ENCODE data around the gene JUND. TPM values are rescaled to one million over a fixed set of nuclear protein-coding genes. Genes with fewer than 3 reads are reported as not detected.

JUND gene
- total and polyA plus RNA-seq, 8 donors = 43.1 to 232 (median 122) TPM

- H3K27me3 ChIP-seq = peaks cover 0 to 26% of the 10 kb centered on the region in 2 donors
- peak in 1 of 4 donors; percentile 61 for DNase-seq
- H3K4me3 ChIP-seq = no peak overlapping the region
- TF ChIP-seq, protein P1, sequence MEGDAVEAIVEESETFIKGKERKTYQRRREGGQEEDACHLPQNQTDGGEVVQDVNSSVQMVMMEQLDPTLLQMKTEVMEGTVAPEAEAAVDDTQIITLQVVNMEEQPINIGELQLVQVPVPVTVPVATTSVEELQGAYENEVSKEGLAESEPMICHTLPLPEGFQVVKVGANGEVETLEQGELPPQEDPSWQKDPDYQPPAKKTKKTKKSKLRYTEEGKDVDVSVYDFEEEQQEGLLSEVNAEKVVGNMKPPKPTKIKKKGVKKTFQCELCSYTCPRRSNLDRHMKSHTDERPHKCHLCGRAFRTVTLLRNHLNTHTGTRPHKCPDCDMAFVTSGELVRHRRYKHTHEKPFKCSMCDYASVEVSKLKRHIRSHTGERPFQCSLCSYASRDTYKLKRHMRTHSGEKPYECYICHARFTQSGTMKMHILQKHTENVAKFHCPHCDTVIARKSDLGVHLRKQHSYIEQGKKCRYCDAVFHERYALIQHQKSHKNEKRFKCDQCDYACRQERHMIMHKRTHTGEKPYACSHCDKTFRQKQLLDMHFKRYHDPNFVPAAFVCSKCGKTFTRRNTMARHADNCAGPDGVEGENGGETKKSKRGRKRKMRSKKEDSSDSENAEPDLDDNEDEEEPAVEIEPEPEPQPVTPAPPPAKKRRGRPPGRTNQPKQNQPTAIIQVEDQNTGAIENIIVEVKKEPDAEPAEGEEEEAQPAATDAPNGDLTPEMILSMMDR (IDR thresholded peaks at IDR 0.05) = no peak
- intact Hi-C loops (cut with DNase I) = loop anchor here in 1 of 2 donors (10.0 kb wide), 1 partner anchor 49 kb away; the partner anchor contains the start of gene RAB3A
- no peaks in the 10 kb centered on the region for H3K4me1 ChIP-seq
- H3K9me3 ChIP-seq = no peaks in the 10 kb centered on the region
- peaks cover 0 to 10% of the 10 kb centered on the region in 2 donors for H3K36me3 ChIP-seq
- peak; percentile 73 for ATAC-seq
- no peak overlapping the region for H3K27ac ChIP-seq
These were observed 27.7 kb downstream of the JUND start for GRCh38 chr19:18253716-18254115.

DNA sequence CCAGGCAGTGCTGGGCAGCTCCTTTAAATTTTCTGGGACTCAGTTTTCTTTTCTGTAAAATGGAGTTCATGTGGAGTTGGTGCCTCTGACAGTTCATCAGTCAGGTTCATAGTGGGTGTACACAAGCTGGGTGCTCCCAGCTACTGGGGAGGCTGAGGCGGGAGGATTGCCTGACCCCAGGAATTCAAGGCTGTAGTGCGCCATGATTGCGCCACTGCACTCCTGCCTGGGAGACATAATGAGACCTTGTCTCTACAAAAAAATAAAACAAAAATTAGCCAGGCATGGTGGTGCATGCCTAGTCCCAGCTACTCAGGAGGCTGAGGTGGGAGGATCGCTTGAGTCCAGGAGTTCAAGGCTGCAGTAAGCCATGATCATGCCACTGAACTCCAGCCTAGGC lies 28.3 kb downstream of the JUND start:
- H3K4me1 ChIP-seq = no peaks in the 10 kb centered on the region
- peaks cover 0 to 26% of the 10 kb centered on the region in 2 donors for H3K27me3 ChIP-seq
- H3K36me3 ChIP-seq = peaks cover 0 to 9% of the 10 kb centered on the region in 2 donors
- no peak for DNase-seq
- ATAC-seq = no peak
- TF ChIP-seq, protein P1 (IDR thresholded peaks at IDR 0.05) = no peak
- H3K9me3 ChIP-seq = no peaks in the 10 kb centered on the region
- intact Hi-C loops (cut with DNase I) = loop anchor here in 1 of 2 donors (10.0 kb wide), 1 partner anchor 48 kb away; the partner anchor contains the start of gene RAB3A
- H3K27ac ChIP-seq = no peak overlapping the region
- no peak overlapping the region for H3K4me3 ChIP-seq

DNA sequence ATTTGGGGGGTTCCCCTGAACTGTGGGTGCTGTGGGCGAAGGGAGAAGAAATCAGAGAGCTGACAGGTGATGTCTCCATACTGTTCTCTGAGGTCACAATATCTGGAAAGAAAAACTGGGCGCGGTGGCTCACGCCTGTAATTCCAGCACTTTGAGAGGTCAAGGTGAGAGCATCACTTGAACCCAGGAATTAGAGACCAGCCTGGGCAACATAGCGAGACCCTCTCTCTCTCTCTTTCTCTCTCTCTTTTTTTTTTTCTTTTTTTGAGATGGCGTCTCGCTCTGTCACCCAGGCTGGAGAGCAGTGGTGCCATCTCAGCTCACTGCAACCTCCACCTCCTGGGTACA lies 29.1 kb downstream of the JUND start:
- TF ChIP-seq, protein P1 (IDR thresholded peaks at IDR 0.05) = no peak
- DNase-seq (no peak), ATAC-seq (no peak)
- H3K9me3 ChIP-seq = no peaks in the 10 kb centered on the region
- no peak overlapping the region for H3K4me3 ChIP-seq
- H3K27ac ChIP-seq = no peak overlapping the region
- no peaks in the 10 kb centered on the region for H3K4me1 ChIP-seq
- peaks cover 0 to 4% of the 10 kb centered on the region in 2 donors for H3K36me3 ChIP-seq
- intact Hi-C loops (cut with DNase I) = loop anchor here in 1 of 2 donors (10.0 kb wide), 1 partner anchor 48 kb away; the partner anchor contains the start of gene RAB3A
- peaks cover 0 to 26% of the 10 kb centered on the region in 2 donors for H3K27me3 ChIP-seq

- H3K27ac ChIP-seq = no peak overlapping the region
- ATAC-seq (peak; percentile 66), DNase-seq (peak; percentile 67 to 85 (median 74))
- TF ChIP-seq, protein P1 (IDR thresholded peaks at IDR 0.05) = peak; percentile 89 to 90
- no peaks in the 10 kb centered on the region for H3K4me1 ChIP-seq
- no peaks in the 10 kb centered on the region for H3K36me3 ChIP-seq
- H3K27me3 ChIP-seq = peaks cover 0 to 26% of the 10 kb centered on the region in 2 donors
- H3K9me3 ChIP-seq = no peaks in the 10 kb centered on the region
- H3K4me3 ChIP-seq = no peak overlapping the region
- intact Hi-C loops (cut with DNase I) = loop anchor here in 1 of 2 donors (10.0 kb wide), 1 partner anchor 47 kb away; the partner anchor contains the start of gene RAB3A
These were observed 29.6 kb downstream of the JUND start for GRCh38 chr19:18251587-18252369.

- TF ChIP-seq, protein P1 (IDR thresholded peaks at IDR 0.05) = no peak
- Histone ChIP-seq H3K4me1 (no peaks in the 10 kb centered on the region), H3K36me3 (no peaks in the 10 kb centered on the region), H3K4me3 (no peak overlapping the region), H3K27ac (no peak overlapping the region), H3K9me3 (no peaks in the 10 kb centered on the region), H3K27me3 (peaks cover 0 to 17% of the 10 kb centered on the region in 2 donors)
- intact Hi-C loops (cut with DNase I) = loop anchor here in 1 of 2 donors (10.0 kb wide), 1 partner anchor 45 kb away; the partner anchor contains the start of gene RAB3A
- DNase-seq = no peak
- no peak for ATAC-seq
These were observed 31.6 kb downstream of the JUND start for GRCh38 chr19:18249834-18250233.
